GM03348 (cell line): ENCODE measurements around the gene CTNNA3.
A peak's percentile ranks its signal among the peaks of the same experiment; 100 is the strongest.

ENCODE experiments used
- DNase-seq: peaks from one replicate; pipeline ENCODE4 v3.0.0; 2012; ENCODE audit warnings: low spot score

Gene CTNNA3

DNA sequence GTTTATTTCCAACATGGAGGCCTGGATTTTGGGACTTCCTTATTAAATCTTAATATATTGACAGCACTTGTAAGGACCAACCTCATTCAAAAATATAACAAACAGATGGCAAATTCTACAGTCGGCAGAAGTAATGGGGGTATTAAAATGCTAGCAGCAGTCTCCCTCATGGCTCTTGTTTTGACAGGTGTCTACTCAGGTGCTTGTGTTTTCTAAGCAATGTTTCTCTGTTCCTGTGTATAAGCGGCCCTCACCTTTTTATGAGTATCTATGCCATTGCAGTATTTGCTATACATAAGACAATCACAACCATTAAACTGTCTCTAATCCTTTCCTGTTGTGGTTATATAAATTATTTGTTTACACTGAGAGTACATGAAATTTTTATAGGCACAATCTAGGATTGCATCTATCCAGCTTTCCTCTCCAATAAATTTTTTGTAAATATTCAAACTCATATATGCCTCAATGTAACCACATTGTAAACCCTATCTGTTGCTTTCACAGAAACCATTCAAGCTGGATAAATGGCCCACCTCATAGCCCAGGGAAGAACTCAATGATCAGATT lies 835.5 kb downstream of the CTNNA3 start:
- no peak for DNase-seq

- no peak for DNase-seq
Measured at GRCh38 chr10:66852811-66853210, 843.2 kb downstream of the CTNNA3 start.

DNA sequence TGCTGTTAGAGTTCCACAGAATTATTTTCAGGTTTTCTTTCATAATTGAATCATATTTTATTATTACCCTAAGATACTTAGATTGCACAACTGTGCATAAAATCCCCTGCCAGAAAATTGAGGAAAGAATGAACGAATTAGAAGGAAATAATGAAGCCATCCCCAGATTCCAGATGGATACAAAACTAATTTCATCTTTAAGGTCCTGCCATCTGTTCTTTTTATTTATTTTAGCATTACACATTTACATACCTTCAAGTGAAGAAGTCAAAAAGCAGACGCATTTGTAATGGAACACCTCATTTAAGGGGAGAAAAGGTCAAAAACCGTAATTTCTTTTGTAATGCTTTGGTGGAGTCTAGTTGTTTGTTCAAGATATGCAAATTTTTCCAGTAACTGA lies 847.1 kb downstream of the CTNNA3 start:
- DNase-seq, result no peak

DNA sequence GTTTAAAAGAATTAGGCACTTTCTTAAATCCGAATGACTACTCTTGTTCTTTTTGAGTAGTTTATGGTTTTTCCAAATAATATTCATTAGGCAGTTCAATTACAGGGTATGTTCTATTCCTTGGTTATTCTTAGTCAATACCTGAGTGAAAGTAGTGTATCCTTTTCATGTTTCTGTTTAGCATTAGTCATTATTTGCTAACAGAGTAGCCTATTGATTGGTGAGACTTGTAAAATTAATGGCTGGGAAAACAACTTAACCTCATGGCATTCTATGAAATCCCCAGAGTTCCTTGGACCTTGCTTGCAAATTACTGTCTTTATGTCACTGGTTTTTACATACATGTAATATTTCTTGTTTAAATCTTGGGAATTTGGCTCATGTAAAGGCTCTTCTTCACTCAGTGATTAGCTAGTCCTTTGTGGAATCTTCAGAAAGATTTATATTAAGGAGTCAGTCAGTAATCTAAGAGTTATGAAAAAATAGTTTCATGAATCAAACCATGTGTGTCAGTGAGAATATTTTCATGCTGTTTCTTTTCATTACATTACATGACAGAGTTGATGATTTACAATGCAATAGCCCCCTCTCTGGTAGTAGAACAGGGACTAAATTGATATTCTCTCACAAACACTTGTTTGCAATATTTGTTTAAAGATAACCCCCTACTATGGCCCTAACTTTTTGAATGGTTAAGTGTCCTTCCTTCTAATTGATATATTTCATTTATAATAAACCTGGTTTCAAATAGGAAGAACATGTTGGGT lies 851.6 kb downstream of the CTNNA3 start:
- DNase-seq, result no peak

DNA sequence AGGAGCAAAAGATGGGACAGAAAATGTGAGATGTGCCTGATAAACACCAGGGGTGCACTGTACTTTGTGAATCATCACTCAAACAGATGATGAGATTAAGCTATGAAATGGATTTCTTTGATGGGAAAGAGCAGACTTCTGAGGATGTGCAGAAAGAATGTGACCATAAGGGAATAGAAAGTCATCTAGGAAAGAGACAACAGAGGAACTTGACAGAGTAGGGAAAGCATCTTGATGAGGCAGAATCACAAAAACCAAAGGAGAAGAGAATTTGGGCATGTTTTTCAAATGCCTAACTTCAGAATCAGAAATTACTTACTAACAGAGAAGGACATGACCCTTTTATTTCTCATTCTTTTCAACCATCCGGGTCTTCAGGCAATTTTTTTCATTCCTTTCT lies 852.6 kb downstream of the CTNNA3 start:
- no peak for DNase-seq

- DNase-seq, result no peak
Measured at GRCh38 chr10:66842867-66843266, 853.1 kb downstream of the CTNNA3 start.

DNA sequence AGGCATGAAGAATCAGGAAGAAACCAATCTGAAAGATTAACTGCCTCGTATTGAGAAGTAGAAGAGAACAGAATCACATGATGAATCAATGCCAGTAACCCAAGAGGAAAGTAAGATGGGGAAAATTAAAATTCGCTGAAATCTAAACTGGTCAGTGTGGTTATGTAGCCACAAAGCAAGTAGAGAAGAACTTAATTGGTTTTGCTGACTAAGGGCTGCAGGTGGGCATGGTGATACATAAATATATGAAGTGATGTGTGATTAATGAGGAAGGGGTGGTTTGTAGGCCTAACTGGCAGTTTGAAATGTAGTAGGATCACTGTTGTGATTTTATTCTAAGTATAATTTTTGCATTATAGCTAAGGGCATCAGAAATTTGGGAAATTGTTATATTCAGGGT lies 853.6 kb downstream of the CTNNA3 start:
- no peak for DNase-seq

- no peak for DNase-seq
Measured at GRCh38 chr10:66838656-66839055, 857.3 kb downstream of the CTNNA3 start.

DNA sequence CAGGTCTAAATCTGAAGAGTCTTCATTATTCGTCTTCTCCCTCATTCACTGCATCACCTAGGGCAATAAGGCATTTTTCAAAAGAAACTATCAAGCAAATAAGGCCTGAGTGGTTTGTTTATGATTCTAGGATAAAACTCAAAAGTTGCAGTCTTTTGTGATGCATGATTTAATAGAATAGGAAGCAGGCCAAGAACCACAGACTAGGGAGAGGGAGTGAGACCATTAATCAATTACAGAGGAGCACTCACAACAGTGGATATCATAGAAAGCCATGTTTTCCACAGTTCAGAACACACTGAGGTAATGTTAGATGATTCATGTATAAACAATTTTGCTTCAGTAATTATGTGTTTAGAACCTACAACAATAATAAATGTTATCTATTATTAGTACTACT lies 858.0 kb downstream of the CTNNA3 start:
- peak; percentile 46 for DNase-seq

DNA sequence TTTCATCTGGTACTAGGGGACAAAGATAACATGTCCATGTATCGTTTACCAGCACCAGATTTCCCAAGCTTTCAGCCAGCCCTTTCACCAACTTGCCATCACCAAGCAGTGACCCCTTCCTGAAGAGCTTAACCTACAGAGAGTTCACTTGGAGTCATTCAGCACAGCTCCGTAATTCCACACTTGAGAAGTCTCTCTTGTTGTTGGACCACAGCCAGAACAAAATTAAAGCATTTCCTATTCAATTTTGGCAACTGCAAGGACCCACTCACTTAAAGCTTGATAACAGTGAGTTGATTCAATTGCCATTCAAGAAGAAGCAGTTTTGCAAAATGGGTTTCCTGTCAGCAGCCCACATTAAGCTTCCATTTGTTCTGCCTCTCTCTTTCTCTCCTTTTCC lies 858.7 kb downstream of the CTNNA3 start:
- no peak for DNase-seq

DNA sequence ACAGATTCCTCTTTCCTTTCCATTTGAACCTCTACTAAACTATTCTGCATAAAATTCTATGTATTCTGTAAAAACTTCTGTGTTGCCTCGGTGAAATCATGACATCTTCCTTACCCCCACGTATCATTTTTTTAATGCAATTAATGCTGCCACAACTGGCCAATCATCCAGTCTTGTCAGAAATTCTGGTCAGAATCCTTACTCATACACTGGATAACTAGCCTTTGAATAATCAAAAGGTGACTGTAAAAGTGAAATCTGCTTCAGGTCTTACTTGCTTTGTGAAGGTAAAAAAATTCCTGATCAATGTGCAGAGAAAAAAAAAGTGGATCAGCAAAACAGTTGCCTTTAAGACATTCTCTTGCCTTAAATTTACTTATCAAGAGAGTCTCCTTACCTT lies 859.2 kb downstream of the CTNNA3 start:
- DNase-seq, result no peak

DNA sequence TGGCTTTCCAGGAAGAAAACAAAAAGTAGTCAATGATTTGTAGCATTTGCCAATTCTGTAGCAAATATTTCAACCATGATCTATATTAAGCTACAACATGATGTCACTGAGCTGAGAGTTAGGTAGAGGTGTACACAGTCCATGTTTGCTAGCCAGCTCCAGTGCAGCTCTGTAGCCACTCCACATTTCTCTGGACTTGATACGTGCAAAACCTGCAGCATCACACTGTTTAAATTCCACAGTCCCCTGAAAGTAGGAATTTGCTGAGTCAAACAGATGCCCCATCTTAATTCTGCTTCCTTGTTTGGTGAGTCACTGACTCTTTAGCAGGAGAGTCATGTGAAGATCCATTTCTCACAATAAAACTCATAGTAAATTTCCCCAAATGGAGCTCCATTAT lies 859.9 kb downstream of the CTNNA3 start:
- DNase-seq, result peak; percentile 52

DNA sequence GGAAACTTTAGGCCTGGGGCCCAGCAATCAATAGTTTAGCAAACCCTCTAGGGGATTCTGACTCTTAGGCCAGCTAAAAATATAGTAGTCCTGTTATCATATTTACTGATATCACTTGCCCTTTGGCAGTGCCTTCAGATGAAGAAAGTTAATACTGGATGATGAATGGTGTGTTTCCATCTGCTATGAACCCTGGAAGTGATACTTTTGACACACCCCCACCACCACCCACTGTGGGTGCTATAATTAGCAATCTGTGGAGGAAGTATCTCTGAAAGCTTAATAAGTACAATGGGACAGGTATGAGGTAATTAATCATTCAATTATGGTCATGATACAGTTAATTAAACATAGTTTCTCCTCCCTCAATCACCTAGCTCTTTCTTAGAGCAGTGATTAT lies 860.6 kb downstream of the CTNNA3 start:
- no peak for DNase-seq

- DNase-seq, result no peak
Measured at GRCh38 chr10:66834802-66835201, 861.2 kb downstream of the CTNNA3 start.

- no peak for DNase-seq
Measured at GRCh38 chr10:66833861-66834260, 862.1 kb downstream of the CTNNA3 start.

DNA sequence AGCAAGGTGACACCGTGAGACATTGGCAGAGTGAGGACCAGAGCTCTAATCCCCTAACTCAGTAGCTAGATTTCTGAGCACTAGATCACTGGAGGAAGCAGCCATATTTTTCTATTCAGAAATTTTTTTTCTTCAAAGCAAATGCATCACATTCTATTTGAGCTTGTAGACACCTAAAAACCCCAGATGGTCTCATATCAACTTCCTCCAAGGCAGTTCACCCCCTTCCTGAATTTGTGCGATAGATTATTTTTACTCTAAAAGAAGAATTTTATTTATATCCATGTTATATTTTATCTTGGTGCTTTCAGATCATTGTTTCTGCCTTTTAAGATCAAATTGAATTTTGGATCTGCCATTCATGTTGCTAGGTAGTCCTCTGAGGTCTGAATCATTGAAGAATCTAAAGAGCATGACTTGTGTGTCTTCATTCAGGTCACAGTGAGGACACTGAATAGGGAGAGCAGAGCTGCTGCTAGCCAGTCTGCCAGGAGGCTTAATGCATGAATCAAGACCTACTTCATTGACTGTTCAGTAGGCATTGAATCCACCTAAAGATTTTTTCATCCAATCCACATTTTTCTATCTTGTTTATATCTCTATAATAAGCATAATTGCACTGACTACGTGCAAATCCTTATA lies 863.1 kb downstream of the CTNNA3 start:
- no peak for DNase-seq

DNA sequence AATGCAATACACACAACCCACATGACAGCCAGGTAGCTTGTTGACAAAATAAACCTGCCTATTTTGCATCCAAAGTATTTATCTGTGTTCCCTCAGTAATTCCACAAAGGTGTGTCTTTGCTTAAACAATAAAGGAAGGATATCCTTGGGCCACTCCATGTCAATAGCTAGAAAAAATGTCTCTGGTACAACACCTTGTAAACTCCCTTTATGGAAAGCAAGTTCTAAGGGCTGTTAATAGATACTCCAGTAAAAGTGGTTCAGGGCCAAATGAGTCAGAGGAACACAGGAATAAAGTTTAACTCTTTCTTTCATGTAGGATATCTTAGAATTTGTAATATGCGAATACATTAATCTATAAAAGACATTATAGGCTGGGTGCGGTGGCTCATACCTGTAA lies 867.0 kb downstream of the CTNNA3 start:
- DNase-seq, result peak; percentile 5

DNA sequence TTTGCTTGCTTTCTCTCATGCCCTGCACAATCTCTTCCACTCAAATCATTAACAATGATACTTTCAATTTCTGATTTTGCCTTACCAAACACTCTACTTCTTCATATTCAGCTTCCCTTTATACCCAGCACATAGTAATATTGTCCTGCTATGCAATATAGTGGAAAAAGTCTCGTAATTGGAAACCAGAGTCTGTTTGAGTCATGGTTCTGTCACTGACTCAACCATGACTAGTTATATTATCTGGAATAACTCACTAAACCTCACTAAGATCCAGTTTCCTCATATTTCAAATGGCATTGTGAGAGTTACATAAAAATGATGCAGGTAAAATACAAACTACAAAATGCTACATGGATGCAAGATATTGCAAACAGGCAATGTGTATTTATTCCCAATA lies 868.6 kb downstream of the CTNNA3 start:
- peak; percentile 66 for DNase-seq

- DNase-seq, result no peak
Measured at GRCh38 chr10:66823301-66823700, 872.7 kb downstream of the CTNNA3 start.

DNA sequence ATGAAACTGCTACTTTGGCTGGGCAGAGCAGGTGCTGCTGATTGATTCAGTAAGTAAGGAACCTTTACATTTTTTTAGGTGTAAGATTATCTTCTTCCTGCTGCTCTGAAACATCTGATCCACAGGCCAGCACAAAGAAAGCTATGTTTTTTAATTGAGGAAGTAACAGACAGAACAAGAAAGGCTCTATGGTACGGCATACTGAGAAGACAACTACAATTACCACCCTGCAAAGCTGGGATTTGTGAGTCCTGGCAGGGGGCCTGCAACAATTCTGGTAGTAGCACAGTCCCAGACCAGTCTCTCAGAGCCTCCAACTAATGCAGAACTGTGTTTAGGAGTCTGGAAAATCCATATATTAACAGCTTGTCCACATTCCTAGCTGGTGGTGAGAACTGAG lies 873.2 kb downstream of the CTNNA3 start:
- DNase-seq, result no peak

- peak; percentile 7 for DNase-seq
Measured at GRCh38 chr10:66819691-66820090, 876.3 kb downstream of the CTNNA3 start.

DNA sequence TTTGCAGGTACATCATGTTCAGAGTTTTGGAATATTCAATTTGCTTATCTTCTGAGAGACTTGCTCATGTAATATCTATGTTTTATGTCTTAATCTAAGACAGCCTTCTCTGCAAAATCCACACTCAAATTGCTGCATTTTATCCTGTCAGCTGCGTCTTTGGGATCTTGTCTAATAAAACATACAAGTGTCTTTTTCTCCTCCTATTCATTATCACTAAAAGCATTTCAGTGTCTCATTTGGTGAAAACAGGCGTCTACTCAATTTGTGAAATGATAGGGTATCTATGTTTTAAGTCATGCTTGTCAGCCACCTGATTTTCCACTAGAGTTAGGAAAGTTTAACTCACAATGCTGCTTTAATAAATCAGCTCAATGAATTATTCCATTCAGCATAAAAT lies 882.9 kb downstream of the CTNNA3 start:
- no peak for DNase-seq

- DNase-seq, result no peak
Measured at GRCh38 chr10:66811211-66811610, 884.8 kb downstream of the CTNNA3 start.

DNA sequence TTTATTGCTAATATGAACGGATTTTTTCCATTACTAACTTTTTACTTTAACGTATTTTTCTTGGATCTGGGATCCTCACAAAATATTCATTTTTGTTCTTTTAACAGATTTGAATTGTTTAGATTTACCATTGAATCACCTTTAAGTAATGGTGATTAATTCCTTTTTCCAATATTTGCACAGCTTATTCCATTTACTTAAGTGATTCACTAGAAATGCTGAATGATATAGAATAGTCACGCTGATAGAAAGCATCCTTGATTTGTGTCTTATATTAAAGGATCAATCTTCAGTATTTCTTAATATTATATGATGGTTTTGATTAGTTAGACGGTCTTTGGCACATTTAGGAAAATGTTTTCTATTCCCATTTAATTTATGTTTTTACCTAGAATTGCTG lies 886.6 kb downstream of the CTNNA3 start:
- DNase-seq, result no peak
